Muscle layer of colon (tissue), 2 donors: ENCODE data around the gene TMEM115.

Experiments used
- H3K27ac ChIP-seq: one replicate; pipeline ENCODE4 v1.7.0; 2013; ENCODE audit warnings: low read depth, mild to moderate bottlenecking, low read length, moderate library complexity
- H3K27me3 ChIP-seq, 2 donors: one replicate each; pipeline ENCODE4 v1.7.0; 2013; ENCODE audit warnings: low read length in 2 of 2, mild to moderate bottlenecking in 2 of 2; ENCODE audit not compliant: insufficient read depth in 2 of 2, control insufficient read depth in 1 of 2
- H3K36me3 ChIP-seq: one replicate; pipeline ENCODE4 v1.7.0; 2013; ENCODE audit warnings: mild to moderate bottlenecking, low read length; ENCODE audit not compliant: insufficient read depth
- H3K4me1 ChIP-seq: one replicate; pipeline ENCODE4 v1.7.0; 2013; ENCODE audit warnings: mild to moderate bottlenecking, low read length; ENCODE audit not compliant: insufficient read depth
- H3K4me3 ChIP-seq, 2 donors: one replicate each; pipeline ENCODE4 v1.7.0; 2013; ENCODE audit warnings: low read length in 2 of 2, low read depth in 1 of 2, mild to moderate bottlenecking in 1 of 2, moderate library complexity in 1 of 2
- H3K9ac ChIP-seq: one replicate; pipeline ENCODE4 v1.7.0; 2013; ENCODE audit warnings: low read length
- H3K9me3 ChIP-seq: one replicate; pipeline ENCODE4 v1.7.0; 2013; ENCODE audit warnings: mild to moderate bottlenecking, low read length
- donor health status: abdominal sarcoma.
- donor health status: Adenocarcinoma of cecum.

The TMEM115 gene

DNA sequence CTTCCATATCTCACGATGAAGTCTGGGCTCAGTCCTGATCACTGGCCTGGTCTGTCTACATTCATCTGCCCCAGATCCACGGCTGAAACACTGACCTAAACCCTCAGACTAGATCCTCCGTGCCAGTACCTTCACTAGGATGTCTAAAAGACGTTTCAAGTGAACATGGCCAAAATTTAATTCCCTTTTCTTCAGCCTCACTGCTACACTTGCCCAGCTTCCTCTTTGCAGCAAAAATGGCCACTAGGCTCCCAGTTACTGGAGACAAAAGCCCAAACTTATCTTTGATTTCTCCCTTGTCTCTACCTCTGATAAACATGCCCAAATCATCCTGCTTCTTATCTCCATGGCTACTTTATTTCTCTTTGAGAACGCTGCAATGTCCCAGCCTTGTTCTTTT lies 20.4 kb downstream of the TMEM115 start:
- Histone ChIP-seq H3K27me3 (no peaks in the 10 kb centered on the region), H3K4me1 (peaks cover 48% of the 10 kb centered on the region), H3K36me3 (peaks cover 6% of the 10 kb centered on the region), H3K9ac (no peak overlapping the region), H3K4me3 (peak overlapping the region in 1 of 2 donors; percentile 4), H3K9me3 (no peaks in the 10 kb centered on the region), H3K27ac (peak overlapping the region; percentile 91)

- H3K27ac ChIP-seq = peak overlapping the region; percentile 91
- H3K27me3 ChIP-seq = no peaks in the 10 kb centered on the region
- H3K9ac ChIP-seq = peak overlapping the region; percentile 78
- peaks cover 50% of the 10 kb centered on the region for H3K4me1 ChIP-seq
- no peaks in the 10 kb centered on the region for H3K9me3 ChIP-seq
- H3K36me3 ChIP-seq = peaks cover 10% of the 10 kb centered on the region
- peak overlapping the region; percentile 76 to 81 for H3K4me3 ChIP-seq
Measured at GRCh38 chr3:50337175-50337861, 22.0 kb downstream of the TMEM115 start.

DNA sequence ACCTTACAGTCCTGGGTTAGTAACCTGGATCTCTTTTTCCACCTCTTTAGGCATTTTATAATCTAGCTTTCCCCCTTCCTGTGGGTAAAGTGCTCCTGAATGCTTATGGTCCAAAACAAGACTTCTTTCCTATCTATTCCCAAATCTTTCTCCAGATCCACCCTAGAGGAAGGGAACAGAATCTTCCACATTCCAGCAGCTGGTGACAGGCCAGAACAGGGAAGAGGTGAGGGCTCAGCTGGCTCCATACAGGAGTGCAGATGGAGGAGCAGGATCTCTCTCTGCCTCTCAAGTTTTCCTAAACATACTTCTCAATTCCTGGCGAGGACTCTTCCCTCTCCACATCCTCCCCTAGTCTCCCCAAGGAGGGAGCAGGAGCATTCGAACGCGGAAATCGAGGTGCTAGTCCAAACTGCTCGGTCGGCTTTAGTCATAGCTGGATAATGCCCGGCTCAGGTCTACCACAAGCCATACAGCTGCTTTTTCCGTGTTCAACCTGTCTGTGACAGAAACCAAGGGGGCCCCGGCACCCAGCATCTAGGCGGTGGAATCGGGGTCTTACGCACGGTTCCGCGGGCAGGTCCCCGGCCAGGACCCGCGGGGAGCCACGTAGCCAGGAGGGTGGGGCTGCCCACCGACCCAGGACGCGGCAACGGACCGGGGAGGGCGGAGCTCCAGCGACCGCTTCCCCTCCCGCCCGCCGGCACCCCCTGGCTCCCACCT lies 22.7 kb downstream of the TMEM115 start:
- Histone ChIP-seq H3K27ac (peak overlapping the region; percentile 91), H3K36me3 (peaks cover 17% of the 10 kb centered on the region), H3K4me1 (peaks cover 49% of the 10 kb centered on the region), H3K27me3 (no peaks in the 10 kb centered on the region), H3K9ac (peak overlapping the region; percentile 74), H3K9me3 (no peaks in the 10 kb centered on the region), H3K4me3 (peak overlapping the region; percentile 76 to 81)

- Histone ChIP-seq H3K9me3 (no peaks in the 10 kb centered on the region), H3K27ac (peak overlapping the region; percentile 14), H3K36me3 (peaks cover 38% of the 10 kb centered on the region), H3K4me3 (no peak overlapping the region), H3K27me3 (no peaks in the 10 kb centered on the region), H3K4me1 (peaks cover 34% of the 10 kb centered on the region), H3K9ac (no peak overlapping the region)
Measured at GRCh38 chr3:50334339-50335075, 24.8 kb downstream of the TMEM115 start.

GRCh38 chr3:50333744-50334328 lies 25.5 kb downstream of the TMEM115 start:
- peaks cover 33% of the 10 kb centered on the region for H3K4me1 ChIP-seq
- no peak overlapping the region for H3K4me3 ChIP-seq
- H3K36me3 ChIP-seq = peaks cover 42% of the 10 kb centered on the region
- H3K27ac ChIP-seq = no peak overlapping the region
- no peak overlapping the region for H3K9ac ChIP-seq
- no peaks in the 10 kb centered on the region for H3K27me3 ChIP-seq
- no peaks in the 10 kb centered on the region for H3K9me3 ChIP-seq

DNA sequence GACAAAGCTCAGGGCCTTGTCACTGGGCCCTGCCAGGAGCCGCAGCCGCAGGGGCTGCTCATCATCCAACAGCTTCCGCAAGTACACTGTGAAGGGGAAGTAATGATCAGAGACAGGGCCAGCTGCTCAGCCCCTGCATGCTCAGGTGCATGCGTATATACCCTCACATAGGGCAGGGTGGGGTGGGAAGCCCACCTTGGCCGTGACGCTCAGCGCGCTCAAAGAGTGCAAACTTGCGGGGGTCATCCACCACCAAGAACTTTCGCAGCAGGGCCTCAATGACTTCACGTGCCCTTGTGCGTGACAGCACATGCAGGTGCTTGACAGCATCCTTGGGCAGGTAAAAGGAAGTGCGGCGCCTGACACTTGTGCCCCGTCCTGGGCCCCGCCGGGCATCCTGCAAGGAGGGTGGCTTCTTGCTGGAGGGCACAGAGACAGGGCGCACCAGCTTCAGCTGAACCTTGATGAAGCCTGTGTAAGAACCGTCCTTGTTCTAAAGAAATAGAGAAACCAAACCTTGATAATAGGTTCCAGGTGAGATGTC lies 27.9 kb downstream of the TMEM115 start:
- Histone ChIP-seq H3K9me3 (no peaks in the 10 kb centered on the region), H3K27me3 (no peaks in the 10 kb centered on the region), H3K27ac (no peak overlapping the region), H3K9ac (no peak overlapping the region), H3K4me1 (peaks cover 39% of the 10 kb centered on the region), H3K4me3 (no peak overlapping the region), H3K36me3 (peaks cover 42% of the 10 kb centered on the region)

- Histone ChIP-seq H3K4me1 (peaks cover 29% of the 10 kb centered on the region), H3K9me3 (no peaks in the 10 kb centered on the region), H3K36me3 (peaks cover 47% of the 10 kb centered on the region), H3K9ac (no peak overlapping the region), H3K4me3 (no peak overlapping the region), H3K27me3 (no peaks in the 10 kb centered on the region), H3K27ac (no peak overlapping the region)
Measured at GRCh38 chr3:50330330-50330729, 29.0 kb downstream of the TMEM115 start.

- Histone ChIP-seq H3K4me1 (peaks cover 25% of the 10 kb centered on the region), H3K9me3 (no peaks in the 10 kb centered on the region), H3K27ac (peak within 1 kb of the TSS; percentile 83), H3K36me3 (peaks cover 44% of the 10 kb centered on the region), H3K9ac (peak within 1 kb of the TSS; percentile 78), H3K27me3 (no peaks in the 10 kb centered on the region), H3K4me3 (peak within 1 kb of the TSS; percentile 86 to 91)
Measured at GRCh38 chr3:50327943-50328691, 31.2 kb downstream of the TMEM115 start, which contains the start of gene TUSC2. Gene TUSC2 (minus strand): TSS chr3:50328223. CDS start chr3:50328099, 124 bp downstream.

DNA sequence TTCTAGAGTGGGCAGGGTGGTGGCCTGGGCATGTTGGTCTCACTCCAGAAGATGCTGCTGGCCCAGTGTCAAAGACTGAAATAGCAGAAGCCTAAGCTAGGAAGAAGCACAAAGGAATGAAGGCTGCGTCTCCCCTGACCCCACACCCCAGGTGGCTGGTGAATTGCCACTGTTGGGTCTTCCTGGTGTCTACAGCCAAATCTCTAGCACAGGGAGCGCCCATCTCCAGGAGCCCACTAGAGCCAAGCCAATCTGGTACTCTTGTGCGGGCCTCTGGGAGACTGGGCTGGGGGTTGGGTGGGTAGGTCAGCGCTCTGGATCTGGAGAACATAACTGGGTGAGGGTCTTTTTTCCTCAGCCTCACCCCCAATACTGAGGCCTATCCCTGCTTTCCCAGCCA lies 32.2 kb downstream of the TMEM115 start:
- Histone ChIP-seq H3K4me1 (peaks cover 31% of the 10 kb centered on the region), H3K27ac (no peak overlapping the region), H3K36me3 (peaks cover 39% of the 10 kb centered on the region), H3K9ac (peak overlapping the region; percentile 78), H3K9me3 (no peaks in the 10 kb centered on the region), H3K27me3 (no peaks in the 10 kb centered on the region), H3K4me3 (peak overlapping the region; percentile 86 to 91)

- Histone ChIP-seq H3K4me3 (no peak overlapping the region), H3K36me3 (peaks cover 30% of the 10 kb centered on the region), H3K27me3 (no peaks in the 10 kb centered on the region), H3K27ac (no peak overlapping the region), H3K9me3 (no peaks in the 10 kb centered on the region), H3K4me1 (peaks cover 34% of the 10 kb centered on the region), H3K9ac (no peak overlapping the region)
Measured at GRCh38 chr3:50326182-50326541, 33.2 kb downstream of the TMEM115 start.
